ENCODE measurements around the gene LMCD1. TPM values are rescaled to one million over a fixed set of nuclear protein-coding genes. Genes with fewer than 3 reads are reported as not detected.

Gene LMCD1
- total RNA-seq, 1 experiment from 2014 or later = 3.9 TPM

DNA sequence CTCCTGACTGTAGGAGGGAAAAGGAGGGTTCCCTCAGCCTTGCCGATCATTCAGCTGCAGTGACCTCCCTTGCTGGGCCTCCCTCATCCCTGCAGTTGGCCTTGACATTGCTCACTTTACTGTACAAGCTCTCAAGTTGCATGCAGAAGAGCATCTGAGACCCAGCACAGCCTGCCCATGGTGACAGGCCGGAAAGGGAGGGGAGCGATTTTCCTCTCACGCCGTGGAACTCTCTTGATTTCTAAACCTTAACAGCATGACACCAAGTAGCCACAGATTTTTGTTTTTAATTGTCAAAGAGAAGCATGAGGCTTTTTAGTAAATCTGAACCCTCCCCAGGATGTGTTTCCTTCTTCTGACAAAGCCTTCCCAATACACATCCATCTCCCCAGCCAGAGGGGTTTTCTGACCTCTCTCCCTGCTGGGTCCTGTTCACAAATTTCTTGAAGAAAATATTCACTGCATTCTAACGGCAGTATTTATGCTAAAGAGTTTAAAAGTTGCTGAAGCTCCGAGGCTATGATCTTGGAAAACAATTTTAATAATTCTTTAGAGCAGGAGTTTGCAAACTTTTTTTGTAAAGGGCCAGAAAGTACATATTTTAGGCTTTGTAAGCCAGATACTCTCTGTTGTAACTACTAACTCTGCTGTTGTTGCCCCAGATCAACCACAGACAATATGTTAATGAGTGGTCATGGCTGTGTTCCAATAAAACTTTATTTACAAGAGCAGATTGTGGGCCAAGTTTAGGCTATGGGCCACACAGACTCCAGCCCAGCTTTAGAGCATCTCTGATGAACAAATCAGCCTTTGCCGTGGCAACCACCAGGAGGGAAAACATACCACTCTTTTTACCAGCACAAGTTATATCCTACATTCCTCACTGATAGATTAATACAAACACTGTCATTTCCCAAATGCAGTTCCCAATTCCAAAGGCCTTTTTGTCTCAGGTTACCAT is 34.8 kb downstream of the LMCD1 start:
- DNase-seq (ENCODE audit: low spot score) = no peak

DNA sequence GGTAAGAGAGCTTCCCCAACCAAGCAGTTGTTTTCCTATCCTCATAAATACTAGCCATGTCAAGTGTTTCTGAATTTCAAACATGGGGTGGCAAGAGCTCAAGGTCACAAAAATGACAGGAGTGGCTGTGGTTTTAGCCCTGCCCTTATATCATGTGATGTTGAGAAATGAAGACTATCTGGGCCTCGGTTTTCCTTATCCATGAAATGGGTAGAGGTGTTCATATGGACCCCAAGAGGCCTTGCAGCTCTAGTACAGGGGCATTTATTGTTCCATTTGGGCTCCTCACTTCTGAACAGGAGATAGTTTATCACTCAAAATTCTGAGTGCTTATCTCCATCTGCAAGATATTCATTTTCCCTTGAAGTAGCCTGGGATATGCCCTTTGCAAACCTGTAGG is 35.8 kb downstream of the LMCD1 start:
- DNase-seq (ENCODE audit: low spot score) = no peak

DNA sequence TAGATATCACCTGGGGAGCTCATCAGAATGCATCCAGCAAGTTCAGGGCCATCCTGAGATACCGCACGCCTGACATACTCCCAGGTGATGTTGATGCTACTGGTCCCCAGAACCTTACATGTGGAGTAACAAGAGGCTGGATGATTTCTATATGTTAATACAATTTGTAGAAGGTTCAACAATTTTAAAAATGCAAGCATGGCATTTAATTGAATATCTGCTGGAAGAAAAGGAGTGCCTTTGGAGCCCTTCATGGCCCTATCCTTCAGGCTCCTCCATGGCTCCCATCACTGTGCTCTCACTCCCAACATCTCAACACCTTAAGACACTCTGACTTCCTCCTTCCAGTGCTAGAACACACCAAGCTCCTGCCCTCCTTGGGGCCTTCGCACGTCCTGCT is 36.6 kb downstream of the LMCD1 start:
- no peak for DNase-seq (ENCODE audit: low spot score)

DNA sequence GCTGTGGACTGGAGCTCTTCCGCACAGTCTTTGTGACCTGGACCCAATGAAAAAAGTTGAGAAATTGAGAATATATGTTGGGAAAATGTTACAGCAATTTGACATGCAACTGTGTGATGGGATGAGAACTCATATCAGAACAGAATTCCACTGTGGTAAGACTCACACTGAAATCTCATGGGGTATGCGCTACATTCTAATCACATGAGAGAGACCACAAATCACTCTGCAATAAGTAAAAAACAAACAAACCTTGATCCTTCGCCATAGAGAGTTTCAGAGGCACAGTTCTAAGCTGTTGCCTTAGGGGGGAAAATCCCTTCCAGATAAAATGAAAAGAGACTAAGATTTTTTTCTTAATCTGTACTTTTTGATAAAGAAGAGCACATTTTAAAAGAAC is 37.3 kb downstream of the LMCD1 start:
- peak; percentile 32 for DNase-seq (ENCODE audit: low spot score)

DNA sequence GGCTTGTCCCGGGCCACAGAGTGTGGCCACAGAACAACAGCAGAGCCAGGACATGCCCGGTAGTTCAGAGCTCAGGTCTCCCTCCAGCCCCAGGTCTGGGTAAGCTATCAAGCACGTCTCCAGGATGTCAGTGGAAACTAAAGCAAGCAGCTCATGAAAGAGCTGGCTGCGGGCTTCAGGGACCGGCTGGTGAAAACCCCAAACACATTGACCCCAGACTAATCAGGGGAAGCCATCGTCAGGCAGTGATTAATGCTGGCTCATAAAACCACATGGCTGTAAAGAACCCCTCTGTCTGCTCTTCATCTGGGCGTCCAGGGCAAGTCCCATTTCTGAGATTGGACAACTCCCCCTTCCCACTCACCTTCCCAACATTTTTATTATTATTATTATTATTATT is 37.8 kb downstream of the LMCD1 start:
- peak; percentile 42 for DNase-seq (ENCODE audit: low spot score)

DNA sequence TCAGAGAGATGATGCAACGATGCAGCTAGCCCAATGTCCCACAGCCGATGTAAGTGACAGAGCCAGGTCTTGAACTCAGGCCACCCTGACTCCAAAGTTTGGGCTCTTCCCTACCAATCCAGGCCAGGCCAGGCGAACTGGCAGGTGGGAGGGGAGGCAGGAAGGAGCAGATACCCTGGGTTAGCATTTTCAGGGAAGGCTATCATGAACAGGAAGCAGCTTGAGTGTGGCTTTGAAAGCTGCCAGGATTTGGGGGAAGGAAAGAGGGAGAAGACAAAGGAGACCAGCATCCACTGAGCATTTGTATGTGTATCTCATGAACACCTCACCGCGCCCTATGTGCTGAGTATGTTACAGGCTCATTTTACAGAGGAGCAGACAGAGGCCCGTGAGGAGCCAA is 38.8 kb downstream of the LMCD1 start:
- no peak for DNase-seq (ENCODE audit: low spot score)

DNA sequence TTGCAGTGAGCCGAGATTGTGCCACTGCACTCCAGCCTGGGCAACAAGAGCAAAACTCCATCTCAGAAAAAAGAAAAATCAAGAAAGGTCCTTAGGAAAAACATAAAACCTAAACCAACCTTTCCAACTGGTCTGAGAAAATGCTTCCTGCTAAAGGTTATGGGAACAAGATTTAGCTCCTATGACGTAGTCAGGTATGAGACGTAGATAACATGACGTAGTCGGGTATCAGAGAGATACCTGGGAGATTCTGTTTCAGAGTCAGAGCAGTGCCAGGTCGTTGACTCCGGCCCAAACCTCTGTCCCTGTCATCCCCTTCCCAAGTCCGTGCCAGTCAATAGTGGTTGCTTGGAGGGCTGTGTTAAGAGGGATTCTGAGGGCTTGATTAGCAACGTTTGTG is 39.9 kb downstream of the LMCD1 start:
- DNase-seq (ENCODE audit: low spot score) = no peak

DNA sequence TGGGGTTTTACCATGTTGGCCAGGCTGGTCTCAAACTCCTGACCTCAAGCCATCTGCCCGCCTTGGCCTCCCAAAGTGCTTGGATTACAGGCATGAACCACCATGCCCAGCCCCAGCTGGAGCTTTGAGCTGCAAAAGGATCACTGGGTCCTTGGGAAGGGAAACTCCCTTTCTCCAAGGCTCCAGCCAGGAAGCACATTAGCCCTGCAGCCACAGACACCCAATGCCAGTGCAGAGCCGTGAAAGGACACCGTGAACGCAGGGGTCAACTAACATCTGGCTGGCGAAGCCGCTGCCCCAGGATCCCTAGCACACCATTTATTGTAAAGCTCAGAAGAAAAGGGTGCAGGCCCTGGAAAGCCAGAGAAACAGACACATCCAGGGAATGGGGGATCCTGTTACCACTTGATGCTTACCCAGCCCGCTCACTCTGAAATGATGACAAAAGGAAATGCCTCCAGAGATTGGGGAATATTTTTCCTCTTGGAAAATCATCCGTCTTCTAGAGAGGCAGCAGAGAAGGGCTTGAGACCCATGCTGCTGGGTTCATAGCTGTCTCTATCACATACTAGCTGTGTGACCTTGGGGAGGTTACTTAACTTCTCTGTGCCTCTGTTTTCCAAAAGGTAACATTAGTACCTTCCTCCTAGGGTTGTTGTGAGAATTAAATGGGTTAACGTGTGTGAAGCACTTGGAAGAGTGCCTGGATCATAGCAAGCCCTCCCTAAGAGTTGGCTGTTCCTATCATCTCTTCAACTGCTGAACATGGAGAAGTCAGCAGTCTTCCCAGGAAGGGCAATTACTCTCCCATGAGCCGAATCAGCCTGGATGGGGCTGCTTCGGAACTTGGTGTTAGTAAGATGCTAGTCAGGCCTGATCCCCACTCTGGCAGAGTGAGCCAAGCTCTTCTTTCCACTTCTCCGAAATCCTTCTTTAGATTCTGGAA is 40.8 kb downstream of the LMCD1 start:
- no peak for DNase-seq (ENCODE audit: low spot score)

DNA sequence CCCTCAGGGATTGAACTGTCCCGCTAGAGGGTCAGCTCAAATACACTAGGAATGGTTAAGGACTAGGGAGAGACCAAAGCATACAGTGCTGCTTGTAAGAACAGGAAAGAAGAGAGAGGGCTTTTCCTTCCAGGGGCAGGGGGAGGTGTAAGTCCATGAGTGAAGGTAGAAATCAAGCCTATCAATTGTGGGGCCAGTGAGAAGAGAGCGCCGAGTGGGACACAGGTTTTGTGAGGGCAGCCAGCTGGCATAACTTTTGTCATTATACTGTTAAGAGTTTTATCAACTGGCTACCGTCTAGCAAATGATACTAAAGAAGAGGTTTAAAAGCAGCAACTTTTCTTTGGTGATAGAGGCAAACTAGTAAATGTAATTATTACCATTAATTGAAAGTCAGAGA is 45.0 kb downstream of the LMCD1 start:
- no peak for DNase-seq (ENCODE audit: low spot score)

DNA sequence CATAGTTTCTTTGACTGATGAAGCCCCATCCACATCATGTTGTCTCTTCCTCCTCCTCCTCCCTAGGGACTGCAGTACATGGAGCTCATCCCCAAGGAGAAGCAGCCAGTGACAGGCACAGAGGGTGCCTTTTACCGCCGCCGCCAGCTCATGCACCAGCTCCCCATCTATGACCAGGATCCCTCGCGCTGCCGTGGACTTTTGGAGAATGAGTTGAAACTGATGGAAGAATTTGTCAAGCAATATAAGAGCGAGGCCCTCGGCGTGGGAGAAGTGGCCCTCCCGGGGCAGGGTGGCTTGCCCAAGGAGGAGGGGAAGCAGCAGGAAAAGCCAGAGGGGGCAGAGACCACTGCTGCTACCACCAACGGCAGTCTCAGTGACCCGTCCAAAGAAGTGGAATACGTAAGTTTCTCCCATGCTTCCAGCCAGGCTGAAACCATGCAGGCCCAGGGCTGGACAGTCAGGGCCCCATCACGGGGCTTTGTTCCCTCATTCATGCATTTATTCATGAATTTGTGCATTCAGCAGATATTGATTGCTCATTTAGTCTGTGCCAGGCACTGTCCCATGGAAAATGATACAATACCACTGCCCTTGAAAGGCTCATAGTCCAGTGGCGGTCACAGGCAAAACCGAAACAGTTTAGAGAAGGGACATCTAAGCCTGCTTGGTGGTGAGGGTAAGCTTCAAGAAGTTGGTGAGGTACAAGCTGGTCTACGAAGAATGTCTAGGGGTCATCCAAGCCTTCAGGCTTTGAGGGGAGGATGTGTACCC is 47.1 kb downstream of the LMCD1 start:
- no peak for DNase-seq (ENCODE audit: low spot score)

DNA sequence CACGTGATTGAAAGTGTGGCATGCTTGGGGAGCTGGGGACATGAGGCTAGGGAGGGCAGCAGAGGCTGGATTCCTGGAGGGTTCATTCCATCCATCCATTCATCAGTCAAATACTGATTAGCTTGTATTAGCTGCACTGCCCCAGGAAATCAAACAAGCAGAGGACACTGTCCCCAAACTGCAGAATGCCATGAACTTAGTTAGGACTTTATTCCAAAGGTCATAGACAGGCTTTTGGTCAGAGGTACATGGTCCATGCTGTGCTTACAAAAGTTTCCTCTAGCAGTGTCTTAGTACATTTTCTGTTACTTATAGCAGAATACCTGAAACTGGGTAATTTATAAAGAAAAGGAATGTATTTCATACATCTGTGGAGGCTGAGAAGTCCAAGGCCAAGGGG is 47.7 kb downstream of the LMCD1 start:
- no peak for DNase-seq (ENCODE audit: low spot score)

DNA sequence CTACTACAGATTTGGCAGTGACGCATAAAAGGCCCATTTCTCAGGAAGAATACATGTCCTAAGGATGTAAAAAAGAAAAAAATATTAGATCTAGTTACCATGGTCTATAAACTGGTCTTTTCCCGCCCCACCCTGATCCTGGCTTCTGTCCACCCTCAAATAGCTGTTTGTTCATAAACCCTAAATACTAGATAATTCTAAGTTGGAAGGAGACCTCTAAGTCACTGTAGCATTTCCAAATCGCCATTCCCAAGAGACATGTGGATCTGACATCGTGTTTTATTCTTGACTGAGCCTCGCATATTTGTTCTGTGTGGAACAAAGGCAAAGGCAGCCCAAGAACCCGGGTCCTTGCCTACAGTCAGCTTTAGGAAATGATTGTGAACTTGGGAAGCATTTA is 49.0 kb downstream of the LMCD1 start:
- no peak for DNase-seq (ENCODE audit: low spot score)

DNA sequence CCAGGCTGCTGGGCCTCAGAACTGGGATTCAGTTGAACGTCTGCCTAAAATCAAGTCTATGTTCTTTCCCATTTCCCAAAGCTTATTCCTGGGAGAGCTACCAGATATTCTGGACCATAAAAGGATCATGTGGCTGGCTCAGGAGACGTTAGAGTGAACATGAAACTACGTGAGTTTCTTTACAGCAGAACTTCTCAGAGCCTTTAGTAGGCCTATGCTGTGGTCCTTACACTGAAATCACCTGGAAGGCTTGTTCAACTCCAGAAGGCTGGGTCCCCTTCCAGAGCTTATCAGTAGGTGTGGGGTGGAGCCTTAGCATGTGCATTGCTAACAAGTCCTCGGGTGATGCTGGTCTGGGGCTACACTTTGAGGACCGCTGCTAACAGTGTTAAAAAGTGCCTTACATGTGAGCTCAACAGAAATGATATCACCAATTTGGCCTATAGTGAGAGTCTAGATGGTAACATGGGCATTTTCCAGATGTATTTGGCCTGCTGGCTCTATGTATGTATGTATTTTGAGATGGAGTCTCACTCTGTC is 50.7 kb downstream of the LMCD1 start:
- DNase-seq (ENCODE audit: low spot score) = no peak

DNA sequence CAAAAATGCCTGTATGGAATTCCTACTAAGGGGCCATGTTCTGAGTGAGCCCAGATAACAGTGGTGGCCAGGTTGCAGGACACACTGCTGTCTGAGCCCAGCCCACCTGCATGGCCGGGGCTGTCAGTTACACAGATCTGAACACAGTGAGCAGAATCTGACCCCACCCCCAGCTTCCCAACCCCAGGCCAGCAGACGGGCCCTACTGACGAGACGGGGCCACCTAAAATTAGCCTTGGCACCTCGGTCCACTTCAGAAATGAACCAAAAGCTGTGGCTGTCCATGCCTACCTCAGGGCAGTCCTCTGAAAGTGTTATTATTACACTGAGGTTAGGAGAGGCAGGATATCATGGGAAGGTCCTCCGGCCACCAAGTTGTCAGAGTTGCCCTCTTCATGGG is 51.8 kb downstream of the LMCD1 start:
- no peak for DNase-seq (ENCODE audit: low spot score)

DNA sequence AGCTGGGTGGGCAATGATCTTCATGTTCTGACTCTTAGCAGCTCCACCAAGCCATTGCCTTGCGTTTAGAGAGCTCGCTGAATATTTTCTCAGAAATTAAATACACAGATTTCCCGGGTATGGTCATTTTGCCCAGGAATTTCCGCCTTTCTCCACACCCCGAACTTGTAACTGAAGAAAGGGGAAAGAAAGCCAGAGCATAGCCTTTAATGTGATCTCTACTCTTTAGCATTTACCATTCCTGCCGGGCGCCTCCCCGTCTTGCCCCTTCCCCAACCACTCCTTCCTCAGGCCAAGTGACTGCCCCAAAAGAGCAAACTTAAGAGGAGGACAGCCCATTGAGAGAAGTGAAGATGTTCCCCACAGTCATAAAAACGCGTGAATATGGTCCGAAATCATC is 53.1 kb downstream of the LMCD1 start:
- no peak for DNase-seq (ENCODE audit: low spot score)

DNA sequence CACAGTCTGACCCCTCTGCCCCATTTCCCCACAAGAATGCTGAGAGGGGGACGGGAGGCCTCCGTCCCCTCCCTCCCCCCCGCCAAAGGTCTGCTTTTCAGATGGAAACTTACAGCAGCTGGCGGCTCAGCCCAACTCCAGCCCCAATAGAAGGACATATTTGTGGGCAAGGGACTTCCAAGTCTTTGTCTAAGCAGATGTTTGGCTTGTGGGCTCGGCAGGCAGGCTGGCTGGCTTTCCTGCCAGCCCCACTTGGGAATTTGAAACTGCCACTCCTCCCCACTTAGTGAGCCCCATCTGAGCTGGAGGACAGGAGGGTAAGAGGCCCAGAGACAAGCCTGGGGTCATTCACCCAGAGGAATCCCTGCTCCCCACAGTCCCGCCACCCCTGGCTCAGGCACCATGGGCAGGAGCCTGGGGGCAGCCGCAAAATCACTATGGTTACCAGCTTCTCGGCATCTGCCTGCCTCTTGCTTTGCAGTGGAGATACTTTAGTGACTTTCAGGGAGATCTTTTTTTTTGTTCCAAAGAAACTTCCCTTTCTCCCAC is 53.6 kb downstream of the LMCD1 start:
- peak; percentile 36 for DNase-seq (ENCODE audit: low spot score)

DNA sequence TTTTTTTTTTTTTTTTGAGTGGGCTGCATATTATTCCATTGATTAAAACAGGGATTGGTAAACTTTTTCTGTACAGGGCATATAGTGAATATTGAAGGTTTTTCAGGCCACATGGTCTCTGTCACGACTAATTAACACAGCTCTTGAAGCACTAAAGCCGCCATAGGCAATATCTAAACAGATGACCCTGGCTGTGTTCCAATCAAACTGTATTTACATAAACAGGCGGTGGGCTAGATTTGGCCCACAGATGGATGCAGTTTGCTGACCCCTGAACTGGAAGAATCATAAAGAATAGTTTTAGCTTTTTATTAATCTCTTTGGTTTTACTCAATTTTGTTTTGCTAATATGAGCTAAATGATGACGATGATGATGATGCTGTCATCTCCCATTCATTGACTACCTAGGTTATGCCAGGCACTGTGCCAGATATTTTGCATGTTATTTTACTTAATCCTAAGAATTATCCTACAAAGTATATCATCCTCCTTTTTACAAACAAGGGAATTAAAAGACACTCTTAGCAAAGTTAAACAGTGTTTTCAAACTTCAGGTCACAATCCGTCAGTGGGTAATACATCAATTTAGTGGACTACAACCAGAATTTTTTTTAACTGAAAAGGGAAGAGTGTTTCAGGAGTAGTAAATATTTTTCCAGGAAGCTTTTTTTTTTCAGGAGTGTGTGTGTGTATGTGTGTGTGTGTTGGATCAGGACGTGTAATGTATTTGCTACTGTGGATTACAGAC is 54.3 kb downstream of the LMCD1 start:
- no peak for DNase-seq (ENCODE audit: low spot score)

DNA sequence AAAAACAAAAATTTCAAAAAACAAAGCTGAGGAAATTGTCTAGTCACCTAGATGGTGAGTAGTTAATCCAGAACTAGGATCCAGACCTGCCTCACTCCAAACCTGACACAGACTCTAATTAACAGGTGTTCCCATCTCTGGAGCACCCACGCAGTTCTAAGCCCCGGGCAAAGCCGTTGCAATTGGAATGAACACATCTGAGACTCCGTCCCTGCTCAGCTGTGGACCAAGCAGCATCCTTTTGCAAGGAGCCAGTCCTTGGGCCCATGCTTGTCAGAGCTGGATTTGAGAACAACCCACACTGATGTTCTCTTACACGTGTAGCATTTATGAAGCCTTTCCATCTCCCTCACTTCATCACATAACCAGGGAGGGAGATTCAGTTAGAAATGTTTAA is 54.8 kb downstream of the LMCD1 start:
- no peak for DNase-seq (ENCODE audit: low spot score)

DNA sequence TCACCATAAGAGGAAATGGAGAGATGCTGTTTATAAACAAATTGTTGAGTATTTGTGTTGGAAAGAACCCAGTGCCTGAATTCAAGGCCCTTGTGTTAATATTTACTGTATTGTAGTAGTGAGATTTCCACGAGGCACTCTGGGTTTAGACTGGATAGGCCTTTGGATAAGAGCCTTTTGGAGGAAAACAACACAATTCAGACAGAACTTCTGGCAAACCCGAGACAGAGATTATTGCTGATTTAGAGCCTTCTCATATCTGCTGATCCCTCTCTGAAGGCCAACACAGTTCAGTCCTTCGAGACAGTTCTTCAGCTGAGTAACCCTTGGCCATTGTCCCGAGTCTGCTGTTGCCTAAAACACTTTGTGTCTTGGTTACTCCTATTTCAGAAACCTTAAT is 55.7 kb downstream of the LMCD1 start:
- no peak for DNase-seq (ENCODE audit: low spot score)

DNA sequence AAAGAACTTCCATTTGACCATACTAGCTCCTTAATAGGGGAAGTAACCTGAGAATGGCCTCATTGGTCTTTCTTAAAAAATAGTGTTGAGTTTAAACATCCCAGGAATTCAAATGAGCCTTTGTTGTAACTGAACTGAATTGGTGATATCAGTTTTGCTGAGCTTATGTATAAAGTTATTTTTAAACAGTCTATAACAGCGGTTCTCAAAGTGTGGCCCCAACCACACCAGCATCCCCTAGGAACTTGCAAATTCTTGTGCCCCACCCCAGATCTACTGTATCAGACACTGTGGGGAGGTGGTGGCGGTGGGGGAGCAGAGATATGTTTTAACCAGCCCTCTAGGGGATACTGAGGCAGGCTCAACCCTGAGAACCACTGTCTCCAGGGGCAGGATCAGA is 57.0 kb downstream of the LMCD1 start:
- DNase-seq (ENCODE audit: low spot score) = no peak

DNA sequence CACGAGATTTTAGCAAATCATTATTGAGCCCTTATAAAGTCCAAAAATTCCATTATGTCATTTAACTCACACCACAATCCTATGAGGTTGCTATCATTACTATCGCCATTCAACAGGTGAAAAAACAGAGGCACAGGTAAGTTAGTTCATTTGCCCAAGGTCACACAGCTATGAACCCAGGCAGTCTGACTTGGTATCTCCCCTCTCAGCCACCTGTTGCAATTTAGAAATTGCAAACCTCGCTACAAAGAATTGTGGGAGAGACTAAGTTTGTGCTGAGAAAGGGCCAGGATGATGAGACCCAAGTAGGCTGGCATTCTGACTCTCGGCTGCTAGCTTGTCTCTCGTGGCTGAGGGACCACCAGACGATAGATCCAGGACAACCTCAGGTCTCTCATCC is 57.7 kb downstream of the LMCD1 start:
- DNase-seq (ENCODE audit: low spot score) = no peak

Measured in A172 (cell line).